Peyer's patch (tissue), 4 donors: ENCODE data around the gene CDC14A. TPM values are rescaled to one million over a fixed set of nuclear protein-coding genes. Genes with fewer than 3 reads are reported as not detected.

Experiments used
- DNase-seq, 3 donors: peaks; one replicate each; pipeline ENCODE4 v3.0.0-alpha.2; 2017 to 2019
- H3K27ac ChIP-seq, 4 donors: fragments of 200-600 bp; sonication (generic); one replicate each; pipeline ENCODE4 v1.5.1; 2016 to 2019
- H3K27me3 ChIP-seq, 2 donors: fragments of 200-600 bp; sonication (generic); one replicate each; pipeline ENCODE4 v1.5.1; 2019
- H3K36me3 ChIP-seq, 3 donors: fragments of 200-600 bp; sonication (generic); one replicate each; pipeline ENCODE4 v1.5.1; 2016 to 2019
- H3K4me1 ChIP-seq, 4 donors: fragments of 200-600 bp; sonication (generic); one replicate each; pipeline ENCODE4 v1.5.1; 2016 to 2019
- H3K4me3 ChIP-seq, 4 donors: fragments of 200-600 bp; sonication (generic); 1 replicate in 3 of 4; 2 replicates in 1 of 4; pipeline ENCODE4 v1.5.1; 2016 to 2019; ENCODE audit warnings: mild to moderate bottlenecking in 1 of 4
- H3K9me3 ChIP-seq, 4 donors: fragments of 200-600 bp; sonication (generic); one replicate each; pipeline ENCODE4 v1.5.1; 2016 to 2019; ENCODE audit warnings: mild to moderate bottlenecking in 1 of 4
- CTCF ChIP-seq, 6 experiments: fragments of 450-650 bp in 4 of 6; fragments of 200-600 bp in 2 of 6; sonication (generic) in 1 of 6; IDR thresholded peaks; one replicate each; pipeline ENCODE4 v1.5.1; 2017 to 2019; ENCODE audit warnings: antibody characterized with exemption in 6 of 6, mild to moderate bottlenecking in 3 of 6, moderate library complexity in 1 of 6
- POLR2A ChIP-seq, 2 donors: fragments of 450-650 bp; IDR thresholded peaks; one replicate each; pipeline ENCODE4 v1.5.1; 2017; ENCODE audit warnings: antibody characterized with exemption in 2 of 2, mild to moderate bottlenecking in 2 of 2, moderate library complexity in 2 of 2
- total RNA-seq, 4 donors: library from RNA; depleted of rRNA; stranded (reverse); fragments of >200 nt; gene quantifications; one replicate each; pipeline ENCODE4 v1.1.0, GENCODE V29; 2016

The CDC14A gene
- total RNA-seq, 4 donors from 2014 or later: 51.2 to 97.6 (median 81.2) TPM

- H3K9me3 ChIP-seq: no peaks in the 10 kb centered on the region
- no peaks in the 10 kb centered on the region for H3K4me1 ChIP-seq
- DNase-seq: no peak
- peaks cover 0 to 29% (median 0%) of the 10 kb centered on the region in 3 donors for H3K36me3 ChIP-seq
- H3K27me3 ChIP-seq: no peaks in the 10 kb centered on the region
- no peak overlapping the region for H3K4me3 ChIP-seq
- TF ChIP-seq POLR2A (IDR thresholded peaks at IDR 0.05) (no peak), CTCF (IDR thresholded peaks at IDR 0.05) (no peak)
- no peak overlapping the region for H3K27ac ChIP-seq
These were observed 153.9 kb downstream of the CDC14A start for GRCh38 chr1:100506217-100506616.

GRCh38 chr1:100510451-100510850, 158.1 kb downstream of the CDC14A start:
- H3K4me3 ChIP-seq: no peak overlapping the region
- no peaks in the 10 kb centered on the region for H3K4me1 ChIP-seq
- no peak for TF ChIP-seq POLR2A (IDR thresholded peaks at IDR 0.05)
- TF ChIP-seq CTCF (IDR thresholded peaks at IDR 0.05): no peak
- DNase-seq: no peak
- no peak overlapping the region for H3K27ac ChIP-seq
- no peaks in the 10 kb centered on the region for H3K9me3 ChIP-seq
- peaks cover 0 to 18% (median 0%) of the 10 kb centered on the region in 3 donors for H3K36me3 ChIP-seq
- no peaks in the 10 kb centered on the region for H3K27me3 ChIP-seq

GRCh38 chr1:100511058-100511457, 158.8 kb downstream of the CDC14A start:
- peaks cover 0 to 18% (median 0%) of the 10 kb centered on the region in 3 donors for H3K36me3 ChIP-seq
- H3K4me1 ChIP-seq: no peaks in the 10 kb centered on the region
- no peak for DNase-seq
- TF ChIP-seq CTCF (IDR thresholded peaks at IDR 0.05) (no peak), POLR2A (IDR thresholded peaks at IDR 0.05) (no peak)
- no peaks in the 10 kb centered on the region for H3K9me3 ChIP-seq
- no peak overlapping the region for H3K4me3 ChIP-seq
- H3K27ac ChIP-seq: no peak overlapping the region
- H3K27me3 ChIP-seq: no peaks in the 10 kb centered on the region

- Histone ChIP-seq H3K36me3 (peaks cover 0 to 18% (median 0%) of the 10 kb centered on the region in 3 donors), H3K9me3 (no peaks in the 10 kb centered on the region), H3K27ac (no peak overlapping the region), H3K27me3 (no peaks in the 10 kb centered on the region), H3K4me3 (no peak overlapping the region), H3K4me1 (no peaks in the 10 kb centered on the region)
- TF ChIP-seq POLR2A (IDR thresholded peaks at IDR 0.05) (no peak), CTCF (IDR thresholded peaks at IDR 0.05) (no peak)
- DNase-seq: no peak
These were observed 159.5 kb downstream of the CDC14A start for GRCh38 chr1:100511773-100512172.

- H3K27ac ChIP-seq: no peak overlapping the region
- peaks cover 0 to 18% (median 0%) of the 10 kb centered on the region in 3 donors for H3K36me3 ChIP-seq
- TF ChIP-seq CTCF (IDR thresholded peaks at IDR 0.05) (no peak), POLR2A (IDR thresholded peaks at IDR 0.05) (no peak)
- DNase-seq: no peak
- H3K27me3 ChIP-seq: no peaks in the 10 kb centered on the region
- H3K4me3 ChIP-seq: no peak overlapping the region
- no peaks in the 10 kb centered on the region for H3K9me3 ChIP-seq
- H3K4me1 ChIP-seq: no peaks in the 10 kb centered on the region
These were observed 160.6 kb downstream of the CDC14A start for GRCh38 chr1:100512803-100513352.

DNA sequence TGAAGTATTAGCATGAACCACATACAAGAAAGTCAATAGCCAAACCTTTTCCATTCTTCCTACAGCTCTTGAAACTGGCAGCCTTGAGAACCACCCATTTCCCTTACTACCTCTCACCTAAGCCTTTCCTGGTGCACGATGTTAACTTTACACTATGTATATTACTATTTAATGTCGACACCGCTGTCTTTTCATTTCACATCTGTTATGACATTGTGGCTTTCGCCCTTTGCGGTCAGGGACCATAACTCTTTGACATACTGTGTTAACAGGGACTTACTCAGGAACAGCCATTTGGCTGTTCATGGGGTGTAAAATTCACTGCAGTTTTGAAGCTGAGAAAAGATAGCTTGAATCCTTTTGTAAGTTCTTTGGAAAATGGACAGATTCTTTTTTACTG, 164.6 kb downstream of the CDC14A start:
- TF ChIP-seq POLR2A (IDR thresholded peaks at IDR 0.05): no peak
- TF ChIP-seq CTCF (IDR thresholded peaks at IDR 0.05): no peak
- no peak for DNase-seq
- H3K4me1 ChIP-seq: no peaks in the 10 kb centered on the region
- no peaks in the 10 kb centered on the region for H3K9me3 ChIP-seq
- H3K27me3 ChIP-seq: no peaks in the 10 kb centered on the region
- no peak overlapping the region for H3K4me3 ChIP-seq
- peaks cover 0 to 3% (median 0%) of the 10 kb centered on the region in 3 donors for H3K36me3 ChIP-seq
- H3K27ac ChIP-seq: no peak overlapping the region
